ENCODE results near the gene VWA1. TPM values are rescaled to one million over a fixed set of nuclear protein-coding genes. Genes with fewer than 3 reads are reported as not detected.

Gene VWA1
- total RNA-seq, 1 donor from 2014 or later: 2.4 TPM

DNA sequence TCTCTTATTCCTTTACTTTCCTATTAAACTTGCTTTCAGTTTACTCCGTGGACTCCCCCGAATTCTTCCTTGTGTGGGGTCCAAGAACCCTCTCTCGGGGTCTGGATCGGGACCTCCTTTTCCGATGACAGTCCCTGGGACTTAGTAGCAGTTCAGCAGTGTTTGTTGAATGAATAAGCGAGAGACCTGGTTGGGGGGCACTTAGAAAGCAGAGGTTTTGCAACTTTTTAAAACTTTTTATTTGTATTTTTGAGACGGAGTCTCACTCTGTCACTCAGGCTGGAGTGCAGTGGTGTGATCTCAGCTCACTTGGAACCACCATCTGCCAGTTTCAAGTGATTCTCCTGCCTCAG, 12.3 kb upstream of the VWA1 start:
- Histone ChIP-seq H3K27me3 (no peaks in the 10 kb centered on the region), H3K9ac (no peak overlapping the region), H4K20me1 (ENCODE audit: low read depth) (no peaks in the 10 kb centered on the region), H3K79me2 (ENCODE audit: low read depth) (no peaks in the 10 kb centered on the region), H3K27ac (no peak overlapping the region), H3K4me3 (no peak overlapping the region), H3F3A (ENCODE audit: low read depth) (peaks cover 35% of the 10 kb centered on the region), H3K4me2 (no peak overlapping the region), H3K36me3 (no peaks in the 10 kb centered on the region), H3K4me1 (peaks cover 31% of the 10 kb centered on the region), H2AFZ (replicated peaks) (no peak overlapping the region), H3K9me3 (ENCODE audit: low read depth) (no peaks in the 10 kb centered on the region)
- peaks cover 36% of the 10 kb centered on the region for H3K4me1 Mint-ChIP-seq
- H3K27ac Mint-ChIP-seq: no peak overlapping the region
- DNase-seq (ENCODE audit: low spot score): no peak
- no peak for TF ChIP-seq EZH2 (IDR thresholded peaks at IDR 0.05)
- no peak for TF ChIP-seq EZH2phosphoT487 (IDR thresholded peaks at IDR 0.05)
- TF ChIP-seq, protein P1, sequence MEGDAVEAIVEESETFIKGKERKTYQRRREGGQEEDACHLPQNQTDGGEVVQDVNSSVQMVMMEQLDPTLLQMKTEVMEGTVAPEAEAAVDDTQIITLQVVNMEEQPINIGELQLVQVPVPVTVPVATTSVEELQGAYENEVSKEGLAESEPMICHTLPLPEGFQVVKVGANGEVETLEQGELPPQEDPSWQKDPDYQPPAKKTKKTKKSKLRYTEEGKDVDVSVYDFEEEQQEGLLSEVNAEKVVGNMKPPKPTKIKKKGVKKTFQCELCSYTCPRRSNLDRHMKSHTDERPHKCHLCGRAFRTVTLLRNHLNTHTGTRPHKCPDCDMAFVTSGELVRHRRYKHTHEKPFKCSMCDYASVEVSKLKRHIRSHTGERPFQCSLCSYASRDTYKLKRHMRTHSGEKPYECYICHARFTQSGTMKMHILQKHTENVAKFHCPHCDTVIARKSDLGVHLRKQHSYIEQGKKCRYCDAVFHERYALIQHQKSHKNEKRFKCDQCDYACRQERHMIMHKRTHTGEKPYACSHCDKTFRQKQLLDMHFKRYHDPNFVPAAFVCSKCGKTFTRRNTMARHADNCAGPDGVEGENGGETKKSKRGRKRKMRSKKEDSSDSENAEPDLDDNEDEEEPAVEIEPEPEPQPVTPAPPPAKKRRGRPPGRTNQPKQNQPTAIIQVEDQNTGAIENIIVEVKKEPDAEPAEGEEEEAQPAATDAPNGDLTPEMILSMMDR (IDR thresholded peaks at IDR 0.05): no peak
- H3K27me3 Mint-ChIP-seq (ENCODE audit: insufficient read depth, low read depth): peaks cover 5% of the 10 kb centered on the region
- no peaks in the 10 kb centered on the region for H3K9me3 Mint-ChIP-seq
- no peaks in the 10 kb centered on the region for H3K36me3 Mint-ChIP-seq
- no peak overlapping the region for H3K4me3 Mint-ChIP-seq

DNA sequence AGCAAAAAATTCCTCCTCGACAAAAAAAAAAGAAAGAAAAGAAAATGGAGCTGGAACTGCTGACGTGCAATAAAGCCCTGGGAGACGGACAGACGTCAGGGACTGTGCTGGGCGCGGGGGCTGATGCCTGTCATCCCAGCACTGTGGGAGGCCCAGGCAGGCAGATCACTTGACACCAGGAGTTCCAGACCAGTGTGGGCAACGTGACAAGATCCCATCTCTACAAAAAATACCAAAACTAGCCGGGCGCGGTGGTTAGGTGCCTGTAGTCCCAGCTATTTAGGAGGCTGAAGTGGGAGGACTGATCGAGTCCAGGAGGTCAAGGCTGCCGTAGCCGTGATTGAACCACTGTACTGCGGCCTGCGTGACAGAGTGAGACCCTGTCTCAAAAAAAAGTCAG, 10.8 kb upstream of the VWA1 start:
- peak overlapping the region; percentile 64 for H3K4me3 Mint-ChIP-seq
- H3K27ac Mint-ChIP-seq: peak overlapping the region; percentile 48

DNA sequence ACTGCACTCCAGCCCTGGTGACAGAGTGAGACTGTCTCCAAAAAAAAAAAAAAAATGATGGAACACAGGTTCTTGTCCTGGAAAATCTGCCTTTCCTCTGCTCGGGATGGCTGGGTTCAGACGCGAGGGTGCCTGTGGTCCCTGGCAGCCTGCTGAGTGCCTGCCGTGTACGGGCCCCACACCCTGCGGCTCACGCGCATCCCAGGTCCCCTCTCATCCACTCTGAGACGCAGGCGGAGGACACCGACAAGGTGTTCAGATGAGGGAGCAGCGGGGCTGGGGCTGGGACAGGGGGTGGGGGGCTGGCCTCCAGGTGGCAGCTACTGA, 10.1 kb upstream of the VWA1 start:
- Mint-ChIP-seq H3K9me3 (no peaks in the 10 kb centered on the region), H3K4me3 (peak overlapping the region; percentile 64), H3K4me1 (peaks cover 39% of the 10 kb centered on the region), H3K36me3 (peaks cover 3% of the 10 kb centered on the region), H3K27me3 (ENCODE audit: insufficient read depth, low read depth) (peaks cover 17% of the 10 kb centered on the region), H3K27ac (no peak overlapping the region)
- Histone ChIP-seq H3K36me3 (no peaks in the 10 kb centered on the region), H3K9ac (no peak overlapping the region), H3K4me2 (peak overlapping the region; percentile 87), H4K20me1 (ENCODE audit: low read depth) (no peaks in the 10 kb centered on the region), H3K4me3 (no peak overlapping the region), H3K9me3 (ENCODE audit: low read depth) (no peaks in the 10 kb centered on the region), H3K27ac (no peak overlapping the region), H2AFZ (replicated peaks) (no peak overlapping the region), H3K4me1 (peaks cover 35% of the 10 kb centered on the region), H3F3A (ENCODE audit: low read depth) (peaks cover 44% of the 10 kb centered on the region), H3K79me2 (ENCODE audit: low read depth) (no peaks in the 10 kb centered on the region), H3K27me3 (no peaks in the 10 kb centered on the region)
- DNase-seq (ENCODE audit: low spot score): no peak
- TF ChIP-seq, protein P1 (IDR thresholded peaks at IDR 0.05): no peak
- no peak for TF ChIP-seq EZH2 (IDR thresholded peaks at IDR 0.05)
- no peak for TF ChIP-seq EZH2phosphoT487 (IDR thresholded peaks at IDR 0.05)

More for the DNA sequence above, 10.8 kb upstream of the VWA1 start:
- Histone ChIP-seq H3K4me3 (no peak overlapping the region), H3F3A (ENCODE audit: low read depth) (peaks cover 38% of the 10 kb centered on the region), H4K20me1 (ENCODE audit: low read depth) (no peaks in the 10 kb centered on the region), H3K27me3 (no peaks in the 10 kb centered on the region), H3K9me3 (ENCODE audit: low read depth) (no peaks in the 10 kb centered on the region), H3K9ac (no peak overlapping the region), H3K36me3 (no peaks in the 10 kb centered on the region), H3K4me2 (no peak overlapping the region), H3K79me2 (ENCODE audit: low read depth) (no peaks in the 10 kb centered on the region), H3K27ac (no peak overlapping the region), H2AFZ (replicated peaks) (no peak overlapping the region), H3K4me1 (peaks cover 31% of the 10 kb centered on the region)
- Mint-ChIP-seq H3K36me3 (peaks cover 3% of the 10 kb centered on the region), H3K27me3 (ENCODE audit: insufficient read depth, low read depth) (peaks cover 12% of the 10 kb centered on the region), H3K9me3 (no peaks in the 10 kb centered on the region), H3K4me1 (peaks cover 33% of the 10 kb centered on the region)
- no peak for DNase-seq (ENCODE audit: low spot score)
- TF ChIP-seq, protein P1 (IDR thresholded peaks at IDR 0.05): no peak
- TF ChIP-seq EZH2phosphoT487 (IDR thresholded peaks at IDR 0.05) (no peak), EZH2 (IDR thresholded peaks at IDR 0.05) (no peak)
